NT2/D1 (cell line): ENCODE measurements around the gene MAS1L.

Source experiments
- DNase-seq: peaks from one replicate; pipeline ENCODE4 v3.0.0-alpha.2; 2011; ENCODE audit warnings: low read depth, low spot score
- H3K27me3 ChIP-seq: 2 replicates; pipeline ENCODE4 v1.6.0; 2011; ENCODE audit warnings: mild to moderate bottlenecking; ENCODE audit not compliant: insufficient read length, insufficient read depth
- H3K36me3 ChIP-seq: 2 replicates; pipeline ENCODE4 v1.6.1; 2011; ENCODE audit warnings: mild to moderate bottlenecking, low read length, mixed read lengths; ENCODE audit not compliant: insufficient read depth, insufficient read length
- H3K4me1 ChIP-seq: 2 replicates; pipeline ENCODE4 v1.5.1; 2011; ENCODE audit not compliant: insufficient read depth, insufficient read length
- H3K4me3 ChIP-seq: 2 replicates; pipeline ENCODE4 v1.5.1; 2011; ENCODE audit warnings: low read depth; ENCODE audit not compliant: insufficient read length
- H3K9ac ChIP-seq: 2 replicates; pipeline ENCODE4 v1.6.0; 2011; ENCODE audit warnings: low read depth; ENCODE audit not compliant: insufficient read length
- H3K9me3 ChIP-seq: 2 replicates; pipeline ENCODE4 v1.5.1; 2011; ENCODE audit warnings: mild to moderate bottlenecking, low read length; ENCODE audit not compliant: insufficient read depth
- SUZ12 ChIP-seq: IDR thresholded peaks from 2 replicates; pipeline ENCODE4 v1.6.1; 2011; ENCODE audit not compliant: insufficient read length, insufficient read depth; ENCODE audit errors: extremely low read depth
- YY1 ChIP-seq: IDR thresholded peaks from 2 replicates; pipeline ENCODE4 v1.6.1; 2011; ENCODE audit not compliant: insufficient read length, insufficient read depth
- ZNF274 ChIP-seq: IDR thresholded peaks from 2 replicates; pipeline ENCODE4 v1.6.1; 2011; ENCODE audit warnings: mild to moderate bottlenecking, low read depth, low read length

The MAS1L gene, protein sequence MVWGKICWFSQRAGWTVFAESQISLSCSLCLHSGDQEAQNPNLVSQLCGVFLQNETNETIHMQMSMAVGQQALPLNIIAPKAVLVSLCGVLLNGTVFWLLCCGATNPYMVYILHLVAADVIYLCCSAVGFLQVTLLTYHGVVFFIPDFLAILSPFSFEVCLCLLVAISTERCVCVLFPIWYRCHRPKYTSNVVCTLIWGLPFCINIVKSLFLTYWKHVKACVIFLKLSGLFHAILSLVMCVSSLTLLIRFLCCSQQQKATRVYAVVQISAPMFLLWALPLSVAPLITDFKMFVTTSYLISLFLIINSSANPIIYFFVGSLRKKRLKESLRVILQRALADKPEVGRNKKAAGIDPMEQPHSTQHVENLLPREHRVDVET

DNA sequence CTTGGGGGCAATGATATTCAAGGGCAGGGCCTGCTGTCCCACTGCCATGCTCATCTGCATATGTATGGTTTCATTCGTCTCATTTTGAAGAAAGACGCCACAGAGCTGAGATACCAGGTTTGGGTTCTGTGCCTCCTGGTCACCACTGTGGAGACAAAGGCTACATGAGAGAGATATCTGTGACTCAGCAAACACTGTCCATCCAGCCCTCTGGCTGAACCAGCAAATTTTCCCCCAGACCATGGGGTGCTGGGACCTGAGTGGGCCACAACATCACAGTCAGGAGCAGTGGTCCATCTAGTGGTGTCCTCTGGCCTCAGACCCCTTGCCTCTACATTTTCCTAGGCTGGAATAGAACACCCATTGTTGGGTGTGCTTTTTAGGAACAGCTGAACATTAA lies at the start of gene MAS1L:
TSS of gene MAS1L (minus strand) at position 297 of the 400 bp plus-strand sequence. CDS start at position 243, 54 bp downstream.
- Histone ChIP-seq H3K36me3 (no peaks in the 10 kb centered on the region), H3K27me3 (no peaks in the 10 kb centered on the region), H3K4me3 (no peak within 1 kb of the TSS), H3K9me3 (peaks cover 4% of the 10 kb centered on the region; the same call in 1 of the 2 replicates), H3K4me1 (no peaks in the 10 kb centered on the region), H3K9ac (no peak within 1 kb of the TSS)
- TF ChIP-seq YY1: no peak
- no peak for TF ChIP-seq ZNF274
- no peak for TF ChIP-seq SUZ12
- DNase-seq: no peak

DNA sequence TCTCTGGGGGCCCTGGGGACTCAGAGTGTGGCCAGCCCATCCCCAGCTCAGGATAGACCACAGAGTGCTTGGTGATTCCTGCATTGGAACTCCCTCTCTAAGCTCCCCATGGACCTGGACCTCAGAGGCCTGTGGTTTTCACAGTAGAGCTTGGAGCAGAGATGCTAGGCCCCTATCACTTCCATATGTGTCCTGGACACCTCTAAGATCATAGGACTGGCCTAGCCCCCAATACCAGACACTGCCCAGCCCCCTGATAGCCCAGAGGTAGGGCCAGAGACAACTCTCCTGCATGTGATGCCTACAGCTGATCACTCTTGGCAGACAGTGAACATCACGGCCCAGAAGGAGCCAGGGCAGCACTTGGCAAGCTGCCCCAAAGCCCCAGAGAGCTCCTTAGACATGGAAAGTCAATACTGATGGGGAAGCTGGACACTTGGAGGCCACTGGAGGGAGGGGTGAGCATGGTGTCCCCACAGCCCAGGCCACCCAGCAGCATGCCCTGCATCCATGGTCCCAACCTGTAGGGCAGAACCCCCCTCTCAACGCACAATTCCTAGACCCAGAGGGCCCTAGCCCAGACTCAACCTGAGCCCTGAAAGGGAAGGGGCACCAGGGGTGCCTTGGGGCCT lies 44.7 kb upstream of the MAS1L start:
- peaks cover 2% of the 10 kb centered on the region for H3K4me1 ChIP-seq
- TF ChIP-seq ZNF274 (no peak), SUZ12 (no peak)
- H3K9me3 ChIP-seq: no peaks in the 10 kb centered on the region
- H3K27me3 ChIP-seq: no peaks in the 10 kb centered on the region
- no peak overlapping the region for H3K9ac ChIP-seq
- H3K4me3 ChIP-seq: no peak overlapping the region
- H3K36me3 ChIP-seq: no peaks in the 10 kb centered on the region
- DNase-seq: no peak

DNA sequence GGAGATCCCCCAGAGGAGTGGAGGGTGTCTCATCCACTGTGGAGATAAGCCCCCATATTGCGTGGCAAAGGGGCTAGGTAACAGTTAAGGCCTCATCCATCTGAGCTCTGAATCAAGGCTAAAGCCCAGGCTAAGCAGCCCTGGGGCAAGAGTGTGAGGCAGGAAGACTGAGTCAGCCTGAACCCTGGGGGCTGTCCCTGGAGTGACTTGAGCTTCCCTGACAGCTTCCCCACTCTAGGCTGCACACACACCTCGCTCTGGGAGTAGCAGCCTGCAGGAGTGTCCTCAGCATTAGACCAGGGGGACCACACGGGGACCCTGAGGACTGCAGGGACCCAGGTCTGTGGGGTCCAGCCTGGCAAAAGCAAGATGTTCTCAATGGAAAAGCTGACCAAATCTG lies 43.9 kb upstream of the MAS1L start:
- H3K36me3 ChIP-seq: no peaks in the 10 kb centered on the region
- no peak overlapping the region for H3K9ac ChIP-seq
- no peaks in the 10 kb centered on the region for H3K9me3 ChIP-seq
- peaks cover 2% of the 10 kb centered on the region for H3K4me1 ChIP-seq
- H3K27me3 ChIP-seq: no peaks in the 10 kb centered on the region
- H3K4me3 ChIP-seq: no peak overlapping the region
- no peak for TF ChIP-seq YY1
- no peak for TF ChIP-seq ZNF274
- no peak for TF ChIP-seq SUZ12
- no peak for DNase-seq

DNA sequence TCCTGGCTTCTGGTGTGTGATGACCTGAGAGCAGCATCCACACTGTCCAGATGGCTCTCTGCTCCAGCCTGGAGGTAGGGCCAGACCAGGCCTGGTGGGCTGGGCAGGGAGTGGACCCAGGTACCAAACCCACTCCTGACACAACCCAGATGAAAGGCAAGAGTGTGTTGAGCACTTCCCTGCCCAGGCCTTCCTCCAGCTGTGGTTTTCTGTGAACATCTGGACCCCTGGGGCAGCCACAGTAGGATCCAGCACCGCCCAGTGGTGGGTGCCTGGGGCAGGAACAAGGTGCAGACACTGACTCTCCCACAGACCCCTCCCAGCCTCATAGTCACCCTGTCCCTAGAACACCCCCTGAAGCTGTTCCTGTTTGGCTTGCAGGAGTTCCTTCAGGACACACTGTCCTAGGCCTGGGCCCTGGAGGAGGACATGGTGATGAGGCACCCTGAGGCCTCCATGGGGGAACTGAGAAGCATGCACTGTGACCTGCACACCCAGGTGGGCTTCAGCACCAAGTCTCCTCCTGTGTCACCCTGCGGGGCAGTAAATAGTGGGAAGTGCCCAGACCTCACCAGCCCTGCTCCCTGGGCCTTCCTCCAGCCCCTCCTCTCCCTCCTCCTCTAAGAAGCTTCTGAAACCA lies 43.0 kb upstream of the MAS1L start:
- no peak overlapping the region for H3K4me3 ChIP-seq
- no peaks in the 10 kb centered on the region for H3K27me3 ChIP-seq
- no peak overlapping the region for H3K9ac ChIP-seq
- TF ChIP-seq ZNF274 (no peak), YY1 (no peak), SUZ12 (no peak)
- no peaks in the 10 kb centered on the region for H3K9me3 ChIP-seq
- H3K36me3 ChIP-seq: no peaks in the 10 kb centered on the region
- DNase-seq: no peak
- peaks cover 2% of the 10 kb centered on the region for H3K4me1 ChIP-seq

DNA sequence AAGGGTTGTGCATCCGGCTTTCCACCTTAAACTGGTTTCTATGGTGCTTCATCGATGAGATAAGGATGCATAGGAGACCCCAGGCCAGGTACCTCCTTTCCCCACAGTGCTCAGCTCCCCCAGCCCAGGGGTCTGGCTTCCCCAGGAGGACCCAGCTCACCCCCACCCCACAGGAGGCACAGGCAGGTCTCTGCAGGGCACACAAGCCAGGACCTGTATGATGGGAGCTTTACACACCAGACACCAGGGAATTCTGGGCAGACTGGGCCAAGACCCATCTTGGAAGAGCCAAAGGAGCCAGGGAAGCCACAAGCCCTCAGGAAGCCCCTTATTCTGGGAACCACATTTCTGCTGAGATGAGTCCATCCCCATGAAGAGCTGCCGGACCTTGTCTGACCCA lies 42.2 kb upstream of the MAS1L start:
- Histone ChIP-seq H3K4me1 (peaks cover 2% of the 10 kb centered on the region), H3K9ac (no peak overlapping the region), H3K4me3 (no peak overlapping the region), H3K36me3 (no peaks in the 10 kb centered on the region), H3K27me3 (no peaks in the 10 kb centered on the region), H3K9me3 (no peaks in the 10 kb centered on the region)
- TF ChIP-seq SUZ12 (no peak), YY1 (no peak), ZNF274 (no peak)
- no peak for DNase-seq

DNA sequence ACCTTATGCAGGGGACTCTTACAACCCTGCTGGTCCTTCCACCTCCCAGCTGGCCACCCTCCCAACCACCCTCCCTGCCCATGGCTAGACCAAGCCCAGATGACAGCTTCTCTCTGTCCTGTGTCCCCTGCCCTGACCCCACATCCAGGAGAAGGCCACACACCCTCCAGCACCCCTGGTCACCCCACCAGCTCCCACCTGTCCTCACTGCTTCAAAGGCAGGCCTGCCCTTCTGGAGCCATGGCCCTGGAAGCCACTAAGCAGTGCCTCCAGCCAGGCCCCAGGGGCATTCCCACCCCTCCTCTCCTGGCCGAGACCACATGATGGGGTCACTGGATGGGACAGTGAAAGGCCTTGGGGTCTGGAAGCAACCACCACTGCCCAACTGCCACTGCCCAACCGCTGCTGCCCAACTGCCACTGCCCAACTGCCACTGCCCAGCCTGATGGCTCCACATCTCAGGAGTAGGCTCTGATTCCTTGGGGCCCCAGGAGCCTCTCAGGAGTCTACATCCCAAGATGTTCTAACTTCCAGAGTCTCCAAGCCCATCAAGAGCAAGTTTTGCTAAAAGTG lies 41.3 kb upstream of the MAS1L start:
- DNase-seq: no peak
- no peak for TF ChIP-seq YY1
- no peak for TF ChIP-seq ZNF274
- no peak for TF ChIP-seq SUZ12
- Histone ChIP-seq H3K36me3 (no peaks in the 10 kb centered on the region), H3K9me3 (peaks cover 4% of the 10 kb centered on the region; the same call in 1 of the 2 replicates), H3K9ac (no peak overlapping the region), H3K4me3 (no peak overlapping the region), H3K27me3 (no peaks in the 10 kb centered on the region), H3K4me1 (peaks cover 2% of the 10 kb centered on the region)
